PFSK-1 (cell line): Measurements from ENCODE around the gene ZNF625.

Source experiments
- SIN3A ChIP-seq: IDR thresholded peaks from 2 replicates; pipeline ENCODE4 v1.6.1; 2012; ENCODE audit warnings: mild to moderate bottlenecking, low read length, moderate library complexity, borderline replicate concordance; ENCODE audit not compliant: insufficient read depth
- TF ChIP-seq, protein P1 (sequence below), 2 experiments: IDR thresholded peaks; 2 replicates each; pipeline versions ENCODE4 v1.6.1 to v1.8.0; 2011 to 2012; ENCODE audit warnings: low read depth in 2 of 2, low read length in 2 of 2, control low read depth in 1 of 2, inconsistent platforms in 1 of 2, mild to moderate bottlenecking in 1 of 2, moderate library complexity in 1 of 2; ENCODE audit not compliant: insufficient read depth in 1 of 2

DNA sequence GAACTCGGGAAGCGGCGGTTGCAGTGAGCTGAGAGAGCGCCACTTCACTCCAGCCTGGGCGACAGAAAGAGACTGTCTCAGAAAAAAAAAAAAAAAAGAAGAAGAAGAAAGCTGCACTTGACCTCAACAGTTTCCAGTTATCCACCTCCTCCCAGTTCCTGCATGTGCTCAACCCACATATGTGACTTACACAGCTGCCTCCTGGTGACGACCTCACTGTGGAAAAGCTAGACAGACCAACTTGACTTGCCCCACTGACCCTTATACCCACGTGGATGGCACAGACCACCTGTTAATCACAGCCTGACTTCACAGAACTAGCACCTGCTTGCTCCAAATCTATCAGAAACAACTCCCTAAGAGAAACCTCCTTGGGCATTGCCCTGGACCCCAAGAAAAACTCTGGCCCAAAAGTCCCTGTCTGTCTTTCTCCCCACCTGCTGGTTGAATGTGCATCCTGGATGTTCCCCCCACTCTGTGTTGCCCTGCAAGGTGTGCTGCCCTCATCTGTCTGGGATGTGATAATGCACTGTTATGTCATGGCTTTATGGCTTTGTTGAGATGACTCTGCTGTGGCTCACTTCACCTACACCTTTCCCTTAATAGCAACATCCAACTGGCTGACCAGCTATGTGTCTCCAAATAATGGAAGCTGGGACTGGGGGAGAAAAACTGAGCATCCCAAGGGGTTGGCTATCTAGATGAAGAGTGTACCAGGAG lies 19.2 kb downstream of the ZNF625 start:
- TF ChIP-seq, protein P1, sequence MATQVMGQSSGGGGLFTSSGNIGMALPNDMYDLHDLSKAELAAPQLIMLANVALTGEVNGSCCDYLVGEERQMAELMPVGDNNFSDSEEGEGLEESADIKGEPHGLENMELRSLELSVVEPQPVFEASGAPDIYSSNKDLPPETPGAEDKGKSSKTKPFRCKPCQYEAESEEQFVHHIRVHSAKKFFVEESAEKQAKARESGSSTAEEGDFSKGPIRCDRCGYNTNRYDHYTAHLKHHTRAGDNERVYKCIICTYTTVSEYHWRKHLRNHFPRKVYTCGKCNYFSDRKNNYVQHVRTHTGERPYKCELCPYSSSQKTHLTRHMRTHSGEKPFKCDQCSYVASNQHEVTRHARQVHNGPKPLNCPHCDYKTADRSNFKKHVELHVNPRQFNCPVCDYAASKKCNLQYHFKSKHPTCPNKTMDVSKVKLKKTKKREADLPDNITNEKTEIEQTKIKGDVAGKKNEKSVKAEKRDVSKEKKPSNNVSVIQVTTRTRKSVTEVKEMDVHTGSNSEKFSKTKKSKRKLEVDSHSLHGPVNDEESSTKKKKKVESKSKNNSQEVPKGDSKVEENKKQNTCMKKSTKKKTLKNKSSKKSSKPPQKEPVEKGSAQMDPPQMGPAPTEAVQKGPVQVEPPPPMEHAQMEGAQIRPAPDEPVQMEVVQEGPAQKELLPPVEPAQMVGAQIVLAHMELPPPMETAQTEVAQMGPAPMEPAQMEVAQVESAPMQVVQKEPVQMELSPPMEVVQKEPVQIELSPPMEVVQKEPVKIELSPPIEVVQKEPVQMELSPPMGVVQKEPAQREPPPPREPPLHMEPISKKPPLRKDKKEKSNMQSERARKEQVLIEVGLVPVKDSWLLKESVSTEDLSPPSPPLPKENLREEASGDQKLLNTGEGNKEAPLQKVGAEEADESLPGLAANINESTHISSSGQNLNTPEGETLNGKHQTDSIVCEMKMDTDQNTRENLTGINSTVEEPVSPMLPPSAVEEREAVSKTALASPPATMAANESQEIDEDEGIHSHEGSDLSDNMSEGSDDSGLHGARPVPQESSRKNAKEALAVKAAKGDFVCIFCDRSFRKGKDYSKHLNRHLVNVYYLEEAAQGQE (IDR thresholded peaks at IDR 0.05; ENCODE audit: insufficient read depth in 1 of 2, low read depth in 2 of 2, low read length in 2 of 2): no peak
- no peak for TF ChIP-seq SIN3A
